ENCODE measurements around the gene CKS2. TPM values are rescaled to one million over a fixed set of nuclear protein-coding genes. Genes with fewer than 3 reads are reported as not detected.
"Not testable (repeated sequence)": the region's sequence is repeated elsewhere in the genome, so short reads cannot be mapped to it uniquely, and the experiment has no call there.

CKS2 gene
- total RNA-seq (1 to 10 TPM; 6.5 to 8.5 TPM), polyA plus RNA-seq (10 to 100 TPM; 24.3 to 35.4 TPM)

DNA sequence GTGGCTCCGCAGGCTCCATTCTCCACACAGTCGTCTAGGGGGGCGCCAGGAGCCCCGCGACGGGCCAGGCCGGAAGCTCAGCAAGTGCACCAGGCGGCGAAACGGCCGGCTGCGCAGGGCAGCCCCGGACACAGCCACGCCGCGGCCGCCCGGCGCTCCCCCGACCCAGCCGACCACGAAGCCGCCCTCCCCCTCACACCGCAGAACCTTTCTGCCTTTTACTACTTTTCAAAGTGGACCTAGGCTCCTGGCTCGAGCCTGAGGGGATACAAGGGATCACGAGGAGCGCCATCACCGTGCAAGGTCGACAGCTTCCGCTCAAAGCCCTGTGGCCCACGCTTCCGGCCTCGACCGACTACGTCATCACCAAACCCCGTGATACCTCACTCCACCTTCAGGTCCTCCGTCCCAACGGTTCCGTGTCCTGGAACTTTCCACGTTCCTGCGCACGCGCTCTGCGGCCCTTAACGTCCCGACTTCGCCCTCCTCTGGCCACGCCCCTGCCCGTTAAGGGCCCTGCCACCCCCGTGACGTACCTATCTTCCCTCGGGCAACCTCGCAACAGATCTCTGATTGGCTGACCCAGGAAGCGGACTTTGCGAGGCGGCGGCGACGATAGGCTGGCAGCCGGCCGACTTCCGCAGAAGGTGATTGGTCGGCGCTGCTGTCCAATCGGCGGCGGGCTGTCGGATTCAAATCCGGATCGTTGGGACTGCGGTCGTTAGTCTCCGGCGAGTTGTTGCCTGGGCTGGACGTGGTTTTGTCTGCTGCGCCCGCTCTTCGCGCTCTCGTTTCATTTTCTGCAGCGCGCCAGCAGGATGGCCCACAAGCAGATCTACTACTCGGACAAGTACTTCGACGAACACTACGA is at the start of gene CKS2:
Gene CKS2, plus strand, starts transcription at position 721 of the 871 bp plus-strand sequence. Its CDS starts 98 bp downstream, at position 819.
- H3K4me3 Mint-ChIP-seq = peak within 1 kb of the TSS; percentile 91 to 98 (median 96)
- peaks cover 0 to 3% (median 0%) of the 10 kb centered on the region in 8 donors for H3K9me3 Mint-ChIP-seq
- peak within 1 kb of the TSS; percentile 99 to 100 (median 99) for H3K27ac Mint-ChIP-seq
- H3K36me3 Mint-ChIP-seq = peaks cover 0 to 9% of the 10 kb centered on the region in 2 donors
- CTCF ChIA-PET (ENCODE audit: partially characterized antibody) = no interaction called here
- peak; percentile 99 to 100 (median 100) for DNase-seq
- H3K27me3 ChIP-seq (ENCODE audit: insufficient read depth, low read length) = no peaks in the 10 kb centered on the region
- H3K27me3 Mint-ChIP-seq = peaks cover 1 to 2% of the 10 kb centered on the region in 2 donors
- peaks cover 16 to 40% (median 30%) of the 10 kb centered on the region in 4 donors for H3K4me1 Mint-ChIP-seq
- peaks cover 36% of the 10 kb centered on the region for H3K4me1 ChIP-seq (ENCODE audit: insufficient read depth, low read length)
- POLR2A ChIA-PET (ENCODE audit: partially characterized antibody) = interaction anchor here (0.9 to 1.8 kb wide), 9 partner anchors 8 to 1336 kb away, joined by 3 to 14 read pairs (median 5); partner anchors contain the start of genes CDK20, GADD45G and SECISBP2
- intact Hi-C loops (cut with micrococcal nuclease) = loop anchor here (1.0 to 10.0 kb wide), 5 partner anchors 8 to 923 kb away; partner anchors contain the start of genes GADD45G, SECISBP2 and SPIN1
- peak within 1 kb of the TSS; percentile 59 to 77 for H3K4me3 ChIP-seq (ENCODE audit: low read length in 2 of 2)
- H3K36me3 ChIP-seq (ENCODE audit: insufficient read depth, low read length) = no peaks in the 10 kb centered on the region
- no peaks in the 10 kb centered on the region for H3K9me3 ChIP-seq (ENCODE audit: control insufficient read depth in 1 of 2, low read length in 2 of 2)
- H3K27ac ChIP-seq (ENCODE audit: low read depth, low read length) = peak within 1 kb of the TSS; percentile 96

GRCh38 chr9:89273528-89274279 is 37.3 kb upstream of the CKS2 start:
- Mint-ChIP-seq H3K4me1 (peaks cover 10 to 17% (median 13%) of the 10 kb centered on the region in 4 donors), H3K27ac (no peak overlapping the region), H3K9me3 (peaks cover 5 to 46% (median 34%) of the 10 kb centered on the region in 8 donors), H3K27me3 (peaks cover 1 to 13% of the 10 kb centered on the region in 2 donors), H3K36me3 (peaks cover 10 to 21% of the 10 kb centered on the region in 2 donors), H3K4me3 (no peak overlapping the region)
- Histone ChIP-seq H3K9me3 (ENCODE audit: control insufficient read depth in 1 of 2, low read length in 2 of 2) (peaks cover 0 to 12% of the 10 kb centered on the region in 2 donors), H3K36me3 (ENCODE audit: insufficient read depth, low read length) (no peaks in the 10 kb centered on the region), H3K27me3 (ENCODE audit: insufficient read depth, low read length) (no peaks in the 10 kb centered on the region), H3K4me1 (ENCODE audit: insufficient read depth, low read length) (peaks cover 14% of the 10 kb centered on the region), H3K27ac (ENCODE audit: low read depth, low read length) (no peak overlapping the region), H3K4me3 (ENCODE audit: low read length in 2 of 2) (no peak overlapping the region)
- ChIA-PET CTCF (ENCODE audit: partially characterized antibody) (interaction anchor here (0.9 kb wide), 1 partner anchor 11 kb away, joined by 3 read pairs; no protein-coding TSS in a partner anchor), POLR2A (ENCODE audit: partially characterized antibody) (no interaction called here)
- no peak for DNase-seq
- intact Hi-C loops (cut with micrococcal nuclease) = no loop called here

GRCh38 chr9:89274838-89275237 is 36.2 kb upstream of the CKS2 start:
- Mint-ChIP-seq H3K27me3 (peaks cover 1 to 13% of the 10 kb centered on the region in 2 donors), H3K4me1 (peaks cover 17 to 25% (median 19%) of the 10 kb centered on the region in 4 donors), H3K9me3 (peaks cover 5 to 46% (median 34%) of the 10 kb centered on the region in 8 donors), H3K36me3 (peaks cover 10 to 21% of the 10 kb centered on the region in 2 donors), H3K27ac (no peak overlapping the region), H3K4me3 (no peak overlapping the region)
- H3K9me3 ChIP-seq (ENCODE audit: control insufficient read depth in 1 of 2, low read length in 2 of 2) = peaks cover 0 to 12% of the 10 kb centered on the region in 2 donors
- no peak overlapping the region for H3K4me3 ChIP-seq (ENCODE audit: low read length in 2 of 2)
- H3K36me3 ChIP-seq (ENCODE audit: insufficient read depth, low read length) = no peaks in the 10 kb centered on the region
- H3K4me1 ChIP-seq (ENCODE audit: insufficient read depth, low read length) = peaks cover 23% of the 10 kb centered on the region
- CTCF ChIA-PET (ENCODE audit: partially characterized antibody) = interaction anchor here (0.9 kb wide), 1 partner anchor 10 kb away, joined by 3 read pairs; no protein-coding TSS in a partner anchor
- POLR2A ChIA-PET (ENCODE audit: partially characterized antibody) = no interaction called here
- no peak overlapping the region for H3K27ac ChIP-seq (ENCODE audit: low read depth, low read length)
- H3K27me3 ChIP-seq (ENCODE audit: insufficient read depth, low read length) = no peaks in the 10 kb centered on the region
- no peak for DNase-seq
- intact Hi-C loops (cut with micrococcal nuclease) = loop anchor here (5.0 kb wide), 1 partner anchor 93 kb away; no protein-coding TSS in a partner anchor

- H3K4me1 Mint-ChIP-seq = peaks cover 18 to 27% (median 21%) of the 10 kb centered on the region in 4 donors
- peaks cover 5 to 46% (median 32%) of the 10 kb centered on the region in 8 donors for H3K9me3 Mint-ChIP-seq
- DNase-seq; H3K4me3 ChIP-seq (ENCODE audit: low read length in 2 of 2); H3K4me3 Mint-ChIP-seq; CTCF ChIA-PET (ENCODE audit: partially characterized antibody); H3K27me3 ChIP-seq (ENCODE audit: insufficient read depth, low read length); H3K27me3 Mint-ChIP-seq; H3K27ac Mint-ChIP-seq; H3K27ac ChIP-seq (ENCODE audit: low read depth, low read length); POLR2A ChIA-PET (ENCODE audit: partially characterized antibody); H3K36me3 ChIP-seq (ENCODE audit: insufficient read depth, low read length): not testable (repeated sequence)
- intact Hi-C loops (cut with micrococcal nuclease) = loop anchor here (5.0 kb wide), 1 partner anchor 94 kb away; no protein-coding TSS in a partner anchor
- peaks cover 10 to 21% of the 10 kb centered on the region in 2 donors for H3K36me3 Mint-ChIP-seq
- Histone ChIP-seq H3K9me3 (ENCODE audit: control insufficient read depth in 1 of 2, low read length in 2 of 2) (peaks cover 0 to 12% of the 10 kb centered on the region in 2 donors), H3K4me1 (ENCODE audit: insufficient read depth, low read length) (peaks cover 23% of the 10 kb centered on the region)
These were observed 35.0 kb upstream of the CKS2 start for GRCh38 chr9:89276040-89276439.

DNA sequence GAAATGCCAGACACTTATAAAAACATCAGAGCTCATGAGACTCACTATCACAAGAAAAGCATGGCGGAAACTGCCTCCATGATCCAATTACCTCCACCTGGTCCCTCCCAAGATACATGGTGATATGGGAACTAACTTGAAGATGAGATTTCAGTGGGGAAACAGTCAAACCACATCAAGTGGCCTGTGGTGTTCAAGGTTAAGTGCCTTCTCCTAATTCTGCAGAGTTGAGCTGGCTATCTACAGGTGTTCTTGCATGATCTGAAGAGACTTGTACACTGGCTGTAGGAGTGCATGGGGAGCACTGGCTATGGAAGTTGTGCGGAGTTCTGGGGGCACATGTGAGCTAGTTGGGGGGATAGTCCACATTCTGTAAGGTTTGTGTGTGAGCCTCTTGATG is 34.0 kb upstream of the CKS2 start:
- no peak overlapping the region for H3K4me3 ChIP-seq (ENCODE audit: low read length in 2 of 2)
- H3K36me3 ChIP-seq (ENCODE audit: insufficient read depth, low read length) = no peaks in the 10 kb centered on the region
- H3K27me3 ChIP-seq (ENCODE audit: insufficient read depth, low read length) = no peaks in the 10 kb centered on the region
- H3K4me1 ChIP-seq (ENCODE audit: insufficient read depth, low read length) = peaks cover 23% of the 10 kb centered on the region
- DNase-seq = no peak
- peaks cover 1 to 7% of the 10 kb centered on the region in 2 donors for H3K27me3 Mint-ChIP-seq
- intact Hi-C loops (cut with micrococcal nuclease) = loop anchor here (5.0 kb wide), 1 partner anchor 95 kb away; no protein-coding TSS in a partner anchor
- H3K36me3 Mint-ChIP-seq = peaks cover 10 to 20% of the 10 kb centered on the region in 2 donors
- peak overlapping the region in 4 of 7 donors; percentile 41 to 54 (median 44) for H3K27ac Mint-ChIP-seq
- no peak overlapping the region for H3K27ac ChIP-seq (ENCODE audit: low read depth, low read length)
- peaks cover 5 to 39% (median 30%) of the 10 kb centered on the region in 8 donors for H3K9me3 Mint-ChIP-seq
- H3K4me3 Mint-ChIP-seq = peak overlapping the region in 5 of 8 donors; percentile 38 to 72 (median 62)
- ChIA-PET POLR2A (ENCODE audit: partially characterized antibody) (no interaction called here), CTCF (ENCODE audit: partially characterized antibody) (interaction anchor here (0.7 kb wide), 1 partner anchor 11 kb away, joined by 3 read pairs; no protein-coding TSS in a partner anchor)
- peaks cover 0 to 12% of the 10 kb centered on the region in 2 donors for H3K9me3 ChIP-seq (ENCODE audit: control insufficient read depth in 1 of 2, low read length in 2 of 2)
- peaks cover 18 to 27% (median 23%) of the 10 kb centered on the region in 4 donors for H3K4me1 Mint-ChIP-seq

DNA sequence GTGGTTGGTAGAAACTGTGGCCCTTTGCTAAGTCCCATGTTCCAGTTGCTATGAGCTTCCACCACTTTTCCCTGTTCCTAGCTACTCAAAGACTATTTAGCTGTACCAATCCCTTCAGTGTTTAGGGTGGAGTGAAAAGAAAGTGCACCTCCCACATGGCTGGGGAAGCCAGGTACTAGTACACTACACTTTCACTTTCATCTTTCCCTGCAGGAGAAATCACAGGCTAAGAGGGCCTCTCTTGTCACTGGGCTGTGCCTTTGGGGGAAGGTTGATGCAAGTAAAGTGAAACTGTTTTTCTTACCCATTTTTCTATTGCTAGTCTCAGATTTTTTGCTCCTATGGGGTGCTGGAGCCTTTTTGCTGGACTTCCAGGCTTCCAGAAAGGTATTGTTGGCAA is 33.5 kb upstream of the CKS2 start:
- ChIA-PET POLR2A (ENCODE audit: partially characterized antibody) (no interaction called here), CTCF (ENCODE audit: partially characterized antibody) (interaction anchor here (0.7 kb wide), 1 partner anchor 12 kb away, joined by 3 read pairs; no protein-coding TSS in a partner anchor)
- peaks cover 10 to 19% of the 10 kb centered on the region in 2 donors for H3K36me3 Mint-ChIP-seq
- H3K4me1 Mint-ChIP-seq = peaks cover 18 to 27% (median 23%) of the 10 kb centered on the region in 4 donors
- Histone ChIP-seq H3K36me3 (ENCODE audit: insufficient read depth, low read length) (no peaks in the 10 kb centered on the region), H3K9me3 (ENCODE audit: control insufficient read depth in 1 of 2, low read length in 2 of 2) (peaks cover 0 to 12% of the 10 kb centered on the region in 2 donors), H3K27me3 (ENCODE audit: insufficient read depth, low read length) (no peaks in the 10 kb centered on the region), H3K4me3 (ENCODE audit: low read length in 2 of 2) (no peak overlapping the region), H3K4me1 (ENCODE audit: insufficient read depth, low read length) (peaks cover 23% of the 10 kb centered on the region), H3K27ac (ENCODE audit: low read depth, low read length) (no peak overlapping the region)
- peaks cover 1 to 6% of the 10 kb centered on the region in 2 donors for H3K27me3 Mint-ChIP-seq
- intact Hi-C loops (cut with micrococcal nuclease) = loop anchor here (5.0 kb wide), 1 partner anchor 95 kb away; no protein-coding TSS in a partner anchor
- peak in 3 of 5 donors; percentile 11 to 14 (median 14) for DNase-seq
- peak overlapping the region in 6 of 8 donors; percentile 17 to 72 (median 50) for H3K4me3 Mint-ChIP-seq
- H3K27ac Mint-ChIP-seq = peak overlapping the region in 3 of 7 donors; percentile 36 to 43 (median 41)
- peaks cover 5 to 36% (median 29%) of the 10 kb centered on the region in 8 donors for H3K9me3 Mint-ChIP-seq

All from CD4-positive, alpha-beta memory T cell (primary cell).